Mesothelial cell of epicardium (in vitro differentiated cells): ENCODE data around the gene GNAT2. TPM values are rescaled to one million over a fixed set of nuclear protein-coding genes. Genes with fewer than 3 reads are reported as not detected.

Experiments
- DNase-seq, 2 experiments: peaks; one replicate each; pipeline ENCODE4 v3.0.0; 2021; ENCODE audit warnings: low spot score in 2 of 2; ENCODE audit not compliant: unreplicated experiment in 2 of 2
- H3K27ac Mint-ChIP-seq: 2 replicates; pipeline ENCODE4 v1.8.0; 2021; ENCODE audit warnings: mixed read lengths
- H3K27me3 Mint-ChIP-seq: 2 replicates; pipeline ENCODE4 v1.8.0; 2021; ENCODE audit warnings: low read depth, mixed read lengths
- H3K36me3 Mint-ChIP-seq: 2 replicates; pipeline ENCODE4 v1.8.0; 2021; ENCODE audit warnings: mixed read lengths
- H3K4me1 Mint-ChIP-seq: 2 replicates; pipeline ENCODE4 v1.8.0; 2021; ENCODE audit warnings: mixed read lengths
- H3K4me3 Mint-ChIP-seq: 2 replicates; pipeline ENCODE4 v1.8.0; 2021; ENCODE audit warnings: mild to moderate bottlenecking, moderate library complexity, mixed read lengths
- H3K9me3 Mint-ChIP-seq: 2 replicates; pipeline ENCODE4 v1.8.0; 2021; ENCODE audit warnings: mixed read lengths
- total RNA-seq: library from RNA; stranded (reverse); gene quantifications from 3 replicates; pipeline ENCODE4 v1.2.1, GENCODE V29; 2021
- TF ChIP-seq, protein P1 (sequence below): fragments of 200-600 bp; sonication (generic); IDR thresholded peaks from one replicate; pipeline ENCODE4 v1.5.0; 2021; ENCODE audit warnings: antibody characterized with exemption; ENCODE audit not compliant: unreplicated experiment

The GNAT2 gene
- total RNA-seq, 1 donor from 2014 or later, result not detected

DNA sequence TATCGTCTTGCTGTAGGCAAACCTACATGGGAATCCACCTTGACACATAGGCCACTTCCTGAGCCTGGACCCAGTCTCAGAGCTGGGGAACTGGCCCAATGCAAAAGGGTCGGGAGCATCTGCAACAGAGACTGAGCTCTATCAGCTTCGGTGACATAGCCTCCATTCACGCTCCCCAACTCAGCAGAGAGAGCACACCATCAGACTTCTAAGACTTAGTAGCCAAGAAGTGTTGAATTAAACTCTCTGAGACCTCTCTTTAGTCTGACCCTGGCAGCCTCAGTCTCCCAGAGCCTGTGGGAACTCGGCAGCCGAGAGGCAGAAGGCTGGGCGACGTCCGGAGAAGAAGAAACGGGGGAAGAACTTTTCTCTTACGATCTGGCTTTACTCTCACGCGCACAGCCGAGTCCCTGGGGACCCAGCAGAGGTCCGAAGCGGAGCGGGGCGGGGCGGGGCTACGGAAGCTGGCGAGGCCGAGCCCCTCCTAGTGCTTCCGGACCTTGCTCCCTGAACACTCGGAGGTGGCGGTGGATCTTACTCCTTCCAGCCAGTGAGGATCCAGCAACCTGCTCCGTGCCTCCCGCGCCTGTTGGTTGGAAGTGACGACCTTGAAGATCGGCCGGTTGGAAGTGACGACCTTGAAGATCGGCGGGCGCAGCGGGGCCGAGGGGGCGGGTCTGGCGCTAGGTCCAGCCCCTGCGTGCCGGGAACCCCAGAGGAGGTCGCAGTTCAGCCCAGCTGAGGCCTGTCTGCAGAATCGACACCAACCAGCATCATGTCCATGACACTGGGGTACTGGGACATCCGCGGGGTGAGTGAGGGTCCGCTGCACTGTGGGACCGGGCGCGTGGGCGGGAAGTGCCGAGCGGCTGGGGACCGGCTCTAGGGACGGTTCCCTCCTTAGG is 36.5 kb upstream of the GNAT2 start, which contains the start of gene GSTM4:
Gene GSTM4 (plus strand): TSS at position 485 of the 905 bp plus-strand sequence. CDS start 291 bp downstream, at position 776.
- TF ChIP-seq, protein P1, sequence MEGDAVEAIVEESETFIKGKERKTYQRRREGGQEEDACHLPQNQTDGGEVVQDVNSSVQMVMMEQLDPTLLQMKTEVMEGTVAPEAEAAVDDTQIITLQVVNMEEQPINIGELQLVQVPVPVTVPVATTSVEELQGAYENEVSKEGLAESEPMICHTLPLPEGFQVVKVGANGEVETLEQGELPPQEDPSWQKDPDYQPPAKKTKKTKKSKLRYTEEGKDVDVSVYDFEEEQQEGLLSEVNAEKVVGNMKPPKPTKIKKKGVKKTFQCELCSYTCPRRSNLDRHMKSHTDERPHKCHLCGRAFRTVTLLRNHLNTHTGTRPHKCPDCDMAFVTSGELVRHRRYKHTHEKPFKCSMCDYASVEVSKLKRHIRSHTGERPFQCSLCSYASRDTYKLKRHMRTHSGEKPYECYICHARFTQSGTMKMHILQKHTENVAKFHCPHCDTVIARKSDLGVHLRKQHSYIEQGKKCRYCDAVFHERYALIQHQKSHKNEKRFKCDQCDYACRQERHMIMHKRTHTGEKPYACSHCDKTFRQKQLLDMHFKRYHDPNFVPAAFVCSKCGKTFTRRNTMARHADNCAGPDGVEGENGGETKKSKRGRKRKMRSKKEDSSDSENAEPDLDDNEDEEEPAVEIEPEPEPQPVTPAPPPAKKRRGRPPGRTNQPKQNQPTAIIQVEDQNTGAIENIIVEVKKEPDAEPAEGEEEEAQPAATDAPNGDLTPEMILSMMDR, result no peak
- Mint-ChIP-seq H3K4me3 (peak within 1 kb of the TSS; percentile 92), H3K36me3 (no peaks in the 10 kb centered on the region)

DNA sequence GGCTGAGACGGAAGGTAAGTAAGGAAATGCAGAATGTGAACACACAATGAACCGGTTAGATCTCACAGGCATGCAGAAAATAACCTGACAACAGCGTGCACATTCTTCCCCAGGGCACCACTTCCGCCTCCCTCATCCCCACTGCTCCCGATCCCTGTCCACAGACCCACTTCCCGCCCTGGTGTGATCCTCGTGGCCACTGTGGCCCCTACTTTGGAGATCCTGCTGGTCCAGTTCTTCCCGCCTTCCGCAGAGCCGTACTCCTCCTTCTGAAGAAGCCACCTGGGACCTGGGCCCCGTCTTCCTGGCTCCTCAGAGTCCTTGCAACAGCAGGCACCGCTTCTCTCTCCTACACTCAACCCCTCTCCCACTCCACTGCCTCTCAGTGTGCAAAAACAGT is 35.1 kb upstream of the GNAT2 start:
- H3K9me3 Mint-ChIP-seq, result no peaks in the 10 kb centered on the region
- no peak for DNase-seq
- peaks cover 37% of the 10 kb centered on the region for H3K4me1 Mint-ChIP-seq
- TF ChIP-seq, protein P1, result no peak
- no peak overlapping the region for H3K27ac Mint-ChIP-seq
- no peak overlapping the region for H3K4me3 Mint-ChIP-seq
- peaks cover 34% of the 10 kb centered on the region for H3K27me3 Mint-ChIP-seq
- no peaks in the 10 kb centered on the region for H3K36me3 Mint-ChIP-seq

More for the DNA sequence above, 36.5 kb upstream of the GNAT2 start, which contains the start of gene GSTM4:
- H3K27ac Mint-ChIP-seq, result peak within 1 kb of the TSS; percentile 91
- peaks cover 37% of the 10 kb centered on the region for H3K4me1 Mint-ChIP-seq
- peaks cover 29% of the 10 kb centered on the region for H3K27me3 Mint-ChIP-seq
- peak; percentile 50 to 77 for DNase-seq
- H3K9me3 Mint-ChIP-seq, result no peaks in the 10 kb centered on the region

DNA sequence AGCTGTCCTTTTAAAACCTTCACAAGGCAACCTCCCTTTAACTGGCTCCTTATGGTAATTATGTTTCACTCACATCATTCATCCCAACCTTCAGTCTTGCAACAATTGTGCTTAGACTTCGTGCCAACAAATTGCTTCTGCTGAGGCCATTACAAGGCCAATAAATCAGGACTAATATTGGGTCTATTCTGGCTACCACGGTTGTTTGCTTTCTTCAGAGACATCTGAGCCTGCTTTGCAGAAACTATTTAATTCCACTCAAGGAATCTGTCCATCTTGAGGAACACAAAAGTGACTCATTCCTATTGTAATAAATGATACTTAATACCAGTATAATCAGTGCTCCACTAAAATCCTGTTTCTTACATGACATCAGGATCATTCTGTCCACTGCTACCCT is 33.9 kb upstream of the GNAT2 start:
- peaks cover 26% of the 10 kb centered on the region for H3K4me1 Mint-ChIP-seq
- no peak overlapping the region for H3K4me3 Mint-ChIP-seq
- no peaks in the 10 kb centered on the region for H3K36me3 Mint-ChIP-seq
- DNase-seq, result no peak
- TF ChIP-seq, protein P1, result no peak
- H3K27me3 Mint-ChIP-seq, result peaks cover 34% of the 10 kb centered on the region
- peaks cover under 1% of the 10 kb centered on the region for H3K9me3 Mint-ChIP-seq
- H3K27ac Mint-ChIP-seq, result no peak overlapping the region

DNA sequence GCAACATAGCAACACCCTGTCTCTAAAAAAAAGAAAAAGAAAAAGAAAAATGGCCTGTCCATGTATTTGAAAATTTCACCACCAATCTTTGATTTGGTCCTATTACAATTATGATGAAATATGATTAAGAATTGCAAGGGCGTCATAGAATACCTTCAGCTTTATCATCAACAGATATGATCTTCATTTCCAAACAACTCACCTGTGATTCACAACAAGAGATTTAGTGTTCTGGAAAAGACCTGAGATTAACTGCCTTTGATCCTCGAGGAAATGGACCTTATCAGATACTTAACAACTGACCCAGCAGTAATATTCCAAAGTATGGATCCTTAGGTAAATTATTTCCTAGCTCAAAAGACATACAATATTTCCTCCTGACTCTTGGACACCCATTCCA is 33.0 kb upstream of the GNAT2 start:
- TF ChIP-seq, protein P1, result no peak
- H3K27ac Mint-ChIP-seq, result no peak overlapping the region
- H3K9me3 Mint-ChIP-seq, result peaks cover 3% of the 10 kb centered on the region
- no peak for DNase-seq
- no peaks in the 10 kb centered on the region for H3K36me3 Mint-ChIP-seq
- H3K4me1 Mint-ChIP-seq, result peaks cover 25% of the 10 kb centered on the region
- no peak overlapping the region for H3K4me3 Mint-ChIP-seq
- H3K27me3 Mint-ChIP-seq, result peaks cover 34% of the 10 kb centered on the region

DNA sequence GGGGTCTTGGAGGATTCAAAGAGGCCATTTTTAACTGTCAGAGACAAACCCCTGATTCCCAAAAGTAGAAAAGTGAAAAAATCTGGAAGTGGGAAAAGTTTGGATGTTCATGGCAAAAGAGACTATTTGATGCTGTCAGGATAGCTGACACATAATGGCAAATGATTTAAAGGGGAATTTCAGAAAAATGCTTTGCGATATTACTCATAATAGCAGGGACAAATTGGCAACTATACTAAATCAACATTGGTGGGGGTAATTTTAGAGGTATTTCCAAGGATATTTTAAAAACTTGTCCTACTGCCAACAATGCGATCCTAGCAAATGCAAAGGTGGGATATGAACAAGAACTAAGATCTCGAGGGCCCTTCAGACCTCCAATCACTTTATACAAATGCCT is 31.2 kb upstream of the GNAT2 start:
- no peak for DNase-seq
- no peak overlapping the region for H3K27ac Mint-ChIP-seq
- H3K27me3 Mint-ChIP-seq, result peaks cover 34% of the 10 kb centered on the region

More for the DNA sequence above, 31.2 kb upstream of the GNAT2 start:
- peaks cover 10% of the 10 kb centered on the region for H3K9me3 Mint-ChIP-seq
- peaks cover 1% of the 10 kb centered on the region for H3K36me3 Mint-ChIP-seq
- no peak overlapping the region for H3K4me3 Mint-ChIP-seq
- TF ChIP-seq, protein P1, result no peak
- H3K4me1 Mint-ChIP-seq, result peaks cover 18% of the 10 kb centered on the region
